Stimulated activated CD4-positive, alpha-beta T cell treated with anti-CD3 and anti-CD28 coated beads, Interleukin-4, amount 100 ng/mL, for 24 hours (primary cell): ENCODE data around the gene TECR.
A peak's percentile ranks its signal among the peaks of the same experiment; 100 is the strongest.
"Not testable (repeated sequence)": the region's sequence is repeated elsewhere in the genome, so short reads cannot be mapped to it uniquely, and the experiment has no call there.

Experiments
- DNase-seq: peaks from one replicate; pipeline ENCODE4 v3.0.0-alpha.2; 2020

TECR gene

GRCh38 chr19:14540741-14541525, 11.5 kb downstream of the TECR start:
- DNase-seq: no peak

DNA sequence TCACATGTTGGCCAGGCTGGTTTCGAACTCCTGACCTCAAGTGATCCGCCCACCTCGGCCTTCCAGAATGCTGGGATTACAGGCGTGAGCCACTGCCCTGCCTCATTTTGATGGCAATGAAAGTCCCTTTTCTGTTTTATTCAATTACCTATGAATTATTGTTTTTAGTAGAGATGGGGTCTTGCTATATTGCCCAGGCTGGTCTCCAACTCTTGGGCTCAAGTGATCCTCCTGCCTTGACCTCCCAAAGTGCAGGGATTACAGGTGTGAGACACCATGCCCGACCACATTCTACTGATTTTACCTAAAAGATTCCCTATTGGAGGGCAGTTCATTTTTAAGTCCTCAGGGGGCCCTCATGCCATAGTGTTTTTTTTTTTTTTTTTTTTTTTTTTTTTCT, 12.6 kb downstream of the TECR start:
- DNase-seq: not testable (repeated sequence)

GRCh38 chr19:14542711-14543328, 13.4 kb downstream of the TECR start:
- DNase-seq: no peak

GRCh38 chr19:14544047-14544446, 14.7 kb downstream of the TECR start:
- DNase-seq: no peak

DNA sequence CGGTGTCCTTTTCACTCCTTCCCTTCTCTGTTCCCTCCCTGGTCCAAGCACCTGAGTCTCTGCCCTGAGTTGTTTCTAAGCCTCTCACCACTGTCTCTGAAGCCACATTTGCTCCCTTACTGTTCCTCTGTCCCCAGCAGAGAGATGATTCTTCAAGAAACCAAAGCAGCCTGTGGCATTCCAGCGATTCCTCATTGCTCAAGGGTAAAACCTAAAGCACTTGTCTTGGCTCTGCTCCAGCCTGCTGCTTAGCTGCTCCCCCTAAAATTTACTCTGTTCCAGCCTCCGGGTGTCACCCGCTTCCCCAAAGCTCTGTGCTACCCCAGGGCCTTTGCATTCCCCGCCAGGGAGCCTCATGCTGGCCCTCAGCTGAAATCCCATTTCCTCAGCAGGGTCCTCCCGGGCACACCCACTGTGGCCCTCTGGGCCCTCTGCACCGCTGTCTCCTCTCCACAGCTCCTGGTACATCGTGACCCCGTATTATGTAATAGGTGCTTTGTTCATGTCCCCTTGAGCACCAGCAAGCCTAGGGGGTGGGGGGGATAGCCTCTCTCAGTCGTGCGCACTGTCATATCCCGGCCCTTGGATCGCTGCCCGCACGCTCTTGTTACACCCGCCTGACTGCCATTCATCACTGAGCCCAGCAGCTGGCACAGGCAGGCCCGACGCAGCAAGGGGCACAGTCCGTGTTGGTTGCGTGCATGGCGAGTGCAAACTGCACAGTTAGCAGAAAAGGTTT, 15.8 kb downstream of the TECR start:
- no peak for DNase-seq

GRCh38 chr19:14545716-14546082, 16.3 kb downstream of the TECR start:
- no peak for DNase-seq

- DNase-seq: no peak
Observed at GRCh38 chr19:14550201-14550754, 20.9 kb downstream of the TECR start.

GRCh38 chr19:14551134-14552005, 22.0 kb downstream of the TECR start:
- peak; percentile 75 for DNase-seq

DNA sequence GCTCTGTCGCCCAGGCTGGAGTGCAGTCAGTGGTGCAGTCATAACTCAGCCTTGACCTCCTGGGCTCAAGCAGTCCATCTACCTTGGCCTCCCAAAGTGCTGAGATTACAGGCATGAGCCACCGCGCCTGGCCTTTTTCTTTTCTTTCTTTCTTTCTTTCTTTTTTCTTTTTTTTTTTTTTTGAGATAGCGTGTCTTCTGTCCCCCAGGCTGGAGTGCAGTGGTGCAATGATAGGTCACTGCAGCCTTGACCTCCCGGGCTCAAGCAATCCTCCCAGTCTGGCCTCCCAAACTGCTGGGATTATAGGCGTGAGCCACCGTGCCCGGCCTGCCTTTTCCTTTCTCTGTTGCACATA, 22.6 kb downstream of the TECR start:
- not testable (repeated sequence) for DNase-seq

DNA sequence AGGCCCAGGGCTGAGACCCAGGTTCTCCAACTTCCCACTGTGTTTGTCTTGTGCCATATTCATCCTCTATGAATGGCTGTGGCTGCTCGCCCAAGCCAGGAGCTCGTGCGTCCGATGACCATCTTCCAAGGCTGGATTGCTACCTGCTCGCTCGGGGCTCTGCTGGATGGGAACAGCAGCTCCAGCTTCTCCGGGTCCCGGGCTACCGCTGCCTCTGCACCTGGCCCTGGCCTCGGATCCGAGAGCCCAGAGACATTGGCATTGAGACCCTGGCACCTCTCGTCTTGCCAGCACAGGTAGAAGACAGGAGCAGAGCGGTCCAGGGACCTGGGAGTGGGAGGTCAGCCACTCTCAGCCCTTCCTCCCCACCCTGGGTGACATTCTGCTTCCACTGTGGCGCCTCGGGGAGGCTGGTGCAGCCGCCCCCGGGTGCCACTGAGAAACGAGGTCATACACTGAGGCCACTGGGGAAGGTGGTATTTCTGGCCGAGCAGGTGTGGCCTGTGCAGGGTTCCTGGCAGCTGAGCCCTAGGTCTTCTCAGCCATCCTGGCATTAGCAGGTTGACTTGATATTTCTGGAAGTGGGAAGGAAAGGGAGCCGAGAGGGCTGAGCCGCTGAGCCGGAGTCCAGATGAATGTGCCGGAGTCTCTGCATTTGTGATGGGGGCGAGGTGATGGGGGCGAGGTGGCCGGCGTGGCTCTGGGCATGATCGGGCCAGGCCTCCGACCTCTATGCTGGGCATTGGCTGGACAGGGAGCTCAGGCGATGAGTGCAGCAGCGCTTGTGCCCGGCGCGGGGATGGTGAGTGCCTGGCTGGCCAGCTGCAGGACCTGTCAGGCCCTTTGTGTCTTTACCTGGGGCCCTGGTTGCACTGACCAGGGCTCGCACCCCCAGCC, 23.9 kb downstream of the TECR start:
- DNase-seq: no peak

GRCh38 chr19:14553939-14554243, 24.5 kb downstream of the TECR start:
- DNase-seq: no peak

DNA sequence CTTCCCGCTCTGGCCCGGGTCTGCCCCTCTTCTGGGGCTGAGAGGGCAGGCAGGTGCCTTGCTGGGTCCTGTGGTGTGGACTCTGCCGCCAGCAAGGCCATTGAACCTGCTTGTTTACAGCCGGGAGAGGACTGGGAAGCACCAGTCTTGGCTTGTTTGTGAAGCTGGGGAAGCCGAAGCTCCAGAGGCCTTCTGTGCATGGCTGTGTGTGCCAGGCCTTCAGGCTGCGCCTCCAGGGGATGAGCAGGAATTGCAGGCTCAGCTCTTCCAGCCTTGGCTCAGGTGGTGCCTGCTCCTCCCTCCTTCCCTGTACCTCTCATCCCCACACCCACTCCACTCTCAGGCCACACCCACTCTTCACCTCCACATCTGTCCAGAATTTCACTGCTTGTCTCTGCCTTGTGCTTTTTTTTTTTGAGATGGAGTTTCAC, 25.0 kb downstream of the TECR start:
- no peak for DNase-seq

- no peak for DNase-seq
Observed at GRCh38 chr19:14555918-14556661, 26.7 kb downstream of the TECR start.

DNA sequence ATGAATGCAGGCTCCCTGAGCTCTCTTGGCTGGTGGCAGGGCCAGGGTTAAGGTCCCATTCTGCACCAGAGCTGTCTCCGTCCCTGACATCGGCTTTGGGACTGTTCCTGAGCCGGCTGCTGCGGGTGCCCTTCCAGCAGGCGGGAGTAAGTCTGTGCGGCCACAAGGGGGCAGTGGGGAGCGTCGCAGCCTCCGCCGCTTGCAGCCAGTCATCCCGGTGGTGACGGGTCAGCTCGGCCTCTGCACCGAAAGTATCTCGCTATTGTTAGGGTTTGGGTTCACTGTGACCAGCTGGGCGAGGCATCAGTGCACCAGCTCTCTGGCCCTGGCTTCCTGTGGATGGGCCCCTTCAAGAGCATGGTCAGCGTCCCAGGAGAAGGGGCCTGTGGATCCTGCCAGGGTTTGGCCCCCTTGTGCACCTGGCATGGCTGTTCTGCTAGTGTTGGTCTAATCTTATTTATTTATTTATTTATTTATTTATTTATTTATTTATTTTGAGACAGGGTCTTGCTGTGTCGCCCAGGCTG, 27.3 kb downstream of the TECR start:
- peak; percentile 77 for DNase-seq

DNA sequence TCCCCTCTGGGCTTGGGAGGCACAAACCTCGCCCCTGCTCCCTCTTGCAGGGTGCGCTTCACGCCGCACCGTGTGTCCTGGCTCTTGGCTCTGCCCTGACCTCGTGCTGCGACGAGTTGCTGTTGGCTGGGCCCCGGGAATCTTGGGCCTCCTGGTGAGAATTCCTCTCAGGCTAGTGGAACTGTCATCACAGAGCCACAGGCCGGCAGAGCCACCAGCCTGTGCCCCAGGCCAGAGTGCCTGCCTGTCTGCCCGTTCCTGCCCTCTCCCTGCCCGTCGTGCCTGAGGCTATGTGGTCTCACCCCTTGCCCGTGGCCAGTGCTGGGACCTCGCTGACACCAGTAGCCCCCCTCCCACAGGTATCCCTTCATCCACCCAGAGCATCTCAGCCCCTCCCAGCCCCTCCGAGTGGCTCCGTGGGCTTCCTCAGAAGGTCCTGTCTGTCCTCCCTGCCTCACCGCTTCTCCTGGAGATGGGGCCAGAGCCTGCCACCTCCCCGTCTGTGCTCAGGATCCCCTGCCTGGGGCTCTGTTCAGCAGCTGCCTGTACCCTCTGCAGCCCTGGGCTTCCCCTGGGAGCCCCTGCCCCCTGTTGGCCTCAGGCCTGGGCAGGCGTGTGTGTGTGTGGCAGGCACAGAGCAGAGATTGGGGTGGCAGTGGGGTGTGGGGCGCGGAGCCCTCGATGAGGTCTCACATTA, 29.1 kb downstream of the TECR start:
- no peak for DNase-seq

- DNase-seq: no peak
Observed at GRCh38 chr19:14559916-14560775, 30.8 kb downstream of the TECR start.

GRCh38 chr19:14560776-14561108, 31.3 kb downstream of the TECR start:
- no peak for DNase-seq

- no peak for DNase-seq
Observed at GRCh38 chr19:14561249-14561648, 31.9 kb downstream of the TECR start.

DNA sequence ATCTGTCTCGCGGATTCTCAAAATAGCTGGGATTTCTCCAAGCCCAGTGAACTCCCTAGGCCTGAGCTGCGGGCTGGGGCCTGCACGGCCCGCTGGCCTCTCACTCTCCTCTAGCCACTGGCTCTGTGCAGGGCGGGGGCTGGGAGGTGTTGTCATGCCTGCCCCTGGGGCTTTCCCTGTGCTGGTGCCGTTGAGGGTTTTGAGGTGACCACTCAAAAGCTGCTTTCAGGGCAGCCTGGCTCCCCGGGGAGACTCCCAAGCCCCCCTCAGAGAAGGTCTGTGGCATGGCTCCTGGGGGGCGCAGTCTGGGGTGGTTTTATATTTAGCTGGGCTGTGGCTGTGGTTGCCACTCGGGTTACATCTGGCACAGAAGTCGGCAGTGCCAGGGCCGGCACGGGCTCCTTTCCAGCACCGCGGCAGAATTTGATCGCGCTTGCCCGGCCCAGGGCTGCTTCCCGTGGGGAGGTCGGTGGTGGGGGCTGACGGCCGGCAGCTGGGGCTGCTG, 32.5 kb downstream of the TECR start:
- DNase-seq: no peak
